ENCODE data around the gene PREP. TPM values are rescaled to one million over a fixed set of nuclear protein-coding genes. Genes with fewer than 3 reads are reported as not detected.

Gene PREP
- total RNA-seq, 2 experiments from 2014 or later: 46.4 to 46.9 TPM

- H3K27ac Mint-ChIP-seq: no peak overlapping the region
- H3K27me3 Mint-ChIP-seq: no peaks in the 10 kb centered on the region
- intact Hi-C loops (cut with micrococcal nuclease): no loop called here
- H3K4me1 Mint-ChIP-seq (ENCODE audit: low read depth): no peaks in the 10 kb centered on the region
- DNase-seq: no peak
- ATAC-seq: no peak
- no peak overlapping the region for H3K4me3 Mint-ChIP-seq
- no peak for TF ChIP-seq CTCF (IDR thresholded peaks at IDR 0.05)
- H3K36me3 Mint-ChIP-seq (ENCODE audit: low read depth): peaks cover 26% of the 10 kb centered on the region
- POLR2A ChIA-PET: no interaction called here
- CTCF ChIA-PET: interaction anchor here (1.6 kb wide), 1 partner anchor 8 kb away, joined by 3 read pairs; no protein-coding TSS in a partner anchor
- H3K9me3 Mint-ChIP-seq: no peaks in the 10 kb centered on the region
Measured at GRCh38 chr6:105310371-105310770, 92.5 kb downstream of the PREP start.

GRCh38 chr6:105308840-105309239 lies 94.0 kb downstream of the PREP start:
- Mint-ChIP-seq H3K27ac (no peak overlapping the region), H3K9me3 (no peaks in the 10 kb centered on the region), H3K4me3 (no peak overlapping the region), H3K4me1 (ENCODE audit: low read depth) (no peaks in the 10 kb centered on the region), H3K36me3 (ENCODE audit: low read depth) (peaks cover 18% of the 10 kb centered on the region), H3K27me3 (no peaks in the 10 kb centered on the region)
- ChIA-PET CTCF (interaction anchor here (1.6 kb wide), 1 partner anchor 10 kb away, joined by 3 read pairs; no protein-coding TSS in a partner anchor), POLR2A (no interaction called here)
- no peak for TF ChIP-seq CTCF (IDR thresholded peaks at IDR 0.05)
- intact Hi-C loops (cut with micrococcal nuclease): no loop called here
- no peak for DNase-seq
- no peak for ATAC-seq

GRCh38 chr6:105305521-105305920 lies 97.4 kb downstream of the PREP start:
- POLR2A ChIA-PET: no interaction called here
- no peak for TF ChIP-seq CTCF (IDR thresholded peaks at IDR 0.05)
- DNase-seq (no peak), ATAC-seq (no peak)
- no peak overlapping the region for H3K27ac Mint-ChIP-seq
- no peaks in the 10 kb centered on the region for H3K27me3 Mint-ChIP-seq
- intact Hi-C loops (cut with micrococcal nuclease): no loop called here
- H3K36me3 Mint-ChIP-seq (ENCODE audit: low read depth): peaks cover 25% of the 10 kb centered on the region
- no peaks in the 10 kb centered on the region for H3K9me3 Mint-ChIP-seq
- CTCF ChIA-PET: interaction anchor here (1.1 kb wide), 1 partner anchor 12 kb away, joined by 3 read pairs; no protein-coding TSS in a partner anchor
- H3K4me1 Mint-ChIP-seq (ENCODE audit: low read depth): no peaks in the 10 kb centered on the region
- H3K4me3 Mint-ChIP-seq: no peak overlapping the region

- H3K4me3 Mint-ChIP-seq: no peak overlapping the region
- DNase-seq (no peak), ATAC-seq (no peak)
- no peaks in the 10 kb centered on the region for H3K9me3 Mint-ChIP-seq
- H3K27me3 Mint-ChIP-seq: no peaks in the 10 kb centered on the region
- ChIA-PET POLR2A (no interaction called here), CTCF (no interaction called here)
- intact Hi-C loops (cut with micrococcal nuclease): no loop called here
- peaks cover 25% of the 10 kb centered on the region for H3K36me3 Mint-ChIP-seq (ENCODE audit: low read depth)
- no peaks in the 10 kb centered on the region for H3K4me1 Mint-ChIP-seq (ENCODE audit: low read depth)
- TF ChIP-seq CTCF (IDR thresholded peaks at IDR 0.05): no peak
- H3K27ac Mint-ChIP-seq: no peak overlapping the region
Measured at GRCh38 chr6:105304825-105305224, 98.1 kb downstream of the PREP start.

GRCh38 chr6:105304366-105304765 lies 98.5 kb downstream of the PREP start:
- Mint-ChIP-seq H3K36me3 (ENCODE audit: low read depth) (peaks cover 25% of the 10 kb centered on the region), H3K27me3 (no peaks in the 10 kb centered on the region), H3K27ac (no peak overlapping the region), H3K4me1 (ENCODE audit: low read depth) (no peaks in the 10 kb centered on the region), H3K9me3 (no peaks in the 10 kb centered on the region), H3K4me3 (no peak overlapping the region)
- ATAC-seq (no peak), DNase-seq (no peak)
- no peak for TF ChIP-seq CTCF (IDR thresholded peaks at IDR 0.05)
- ChIA-PET CTCF (no interaction called here), POLR2A (no interaction called here)
- intact Hi-C loops (cut with micrococcal nuclease): no loop called here
